ENCODE data around the gene DMWD.
"Not testable (repeated sequence)": the region's sequence is repeated elsewhere in the genome, so short reads cannot be mapped to it uniquely, and the experiment has no call there.

DMWD gene

GRCh38 chr19:45816236-45817009 lies 23.8 kb upstream of the DMWD start:
- no peak for DNase-seq (ENCODE audit: low read depth, low spot score)

GRCh38 chr19:45815481-45816216 lies 23.0 kb upstream of the DMWD start:
- peak; percentile 64 for DNase-seq (ENCODE audit: low read depth, low spot score)

- DNase-seq (ENCODE audit: low read depth, low spot score), result no peak
These were observed 22.3 kb upstream of the DMWD start, which contains the start of gene RSPH6A for GRCh38 chr19:45814851-45815480. RSPH6A (minus strand) TSS chr19:45815308; CDS start chr19:45815176, 132 bp downstream.

GRCh38 chr19:45814166-45814780 lies 21.6 kb upstream of the DMWD start:
- DNase-seq (ENCODE audit: low read depth, low spot score), result no peak

GRCh38 chr19:45812297-45812696 lies 19.7 kb upstream of the DMWD start:
- DNase-seq (ENCODE audit: low read depth, low spot score), result no peak

GRCh38 chr19:45809643-45810159 lies 17.1 kb upstream of the DMWD start:
- no peak for DNase-seq (ENCODE audit: low read depth, low spot score)

- DNase-seq (ENCODE audit: low read depth, low spot score), result no peak
These were observed 13.1 kb upstream of the DMWD start for GRCh38 chr19:45805719-45806118.

GRCh38 chr19:45804959-45805230 lies 12.2 kb upstream of the DMWD start:
- DNase-seq (ENCODE audit: low read depth, low spot score), result no peak

- DNase-seq (ENCODE audit: low read depth, low spot score), result no peak
These were observed 11.7 kb upstream of the DMWD start for GRCh38 chr19:45804140-45804958.

GRCh38 chr19:45801603-45802175 lies 9.0 kb upstream of the DMWD start:
- DNase-seq (ENCODE audit: low read depth, low spot score), result no peak

- DNase-seq (ENCODE audit: low read depth, low spot score), result no peak
These were observed 7.5 kb upstream of the DMWD start for GRCh38 chr19:45800070-45800553.

- not testable (repeated sequence) for DNase-seq (ENCODE audit: low read depth, low spot score)
These were observed 6.9 kb upstream of the DMWD start for GRCh38 chr19:45799541-45799940.

GRCh38 chr19:45798995-45799517 lies 6.4 kb upstream of the DMWD start:
- no peak for DNase-seq (ENCODE audit: low read depth, low spot score)

- DNase-seq (ENCODE audit: low read depth, low spot score), result no peak
These were observed 2.0 kb upstream of the DMWD start for GRCh38 chr19:45794627-45795026.

- no peak for DNase-seq (ENCODE audit: low read depth, low spot score)
These were observed 1.2 kb upstream of the DMWD start for GRCh38 chr19:45793876-45794275.

- DNase-seq (ENCODE audit: low read depth, low spot score), result no peak
These were observed 526 bp upstream of the DMWD start for GRCh38 chr19:45793178-45793564.

- DNase-seq (ENCODE audit: low read depth, low spot score), result no peak
These were observed 738 bp downstream of the DMWD start for GRCh38 chr19:45791744-45792469.

GRCh38 chr19:45790942-45791341 lies 1.7 kb downstream of the DMWD start:
- DNase-seq (ENCODE audit: low read depth, low spot score), result no peak

GRCh38 chr19:45789035-45789786 lies 3.4 kb downstream of the DMWD start:
- no peak for DNase-seq (ENCODE audit: low read depth, low spot score)

Measured in iPS DF 19.7 (cell line).